Keratinocyte (primary cell): Measurements from ENCODE around the gene ARHGEF35. TPM values are rescaled to one million over a fixed set of nuclear protein-coding genes. Genes with fewer than 3 reads are reported as not detected.

Source experiments
- DNase-seq: peaks from one replicate; pipeline ENCODE4 v3.0.0-alpha.2; 2011; ENCODE audit warnings: low read depth, missing footprints, low spot score
- FAIRE-seq: peaks from 2 replicates; lab custom pipeline; 2011; peaks lifted over from hg19 to GRCh38; lab: Jason Lieb, UNC
- H2AFZ ChIP-seq: 2 replicates; pipeline ENCODE4 v1.6.0; 2012; ENCODE audit warnings: low read length, control low read depth, inconsistent platforms; ENCODE audit not compliant: control insufficient read depth
- H3K27ac ChIP-seq: 2 replicates; pipeline ENCODE4 v1.5.1; 2011; ENCODE audit warnings: low read length; ENCODE audit not compliant: control insufficient read depth, insufficient read depth
- H3K27me3 ChIP-seq: 3 replicates; pipeline ENCODE4 v1.6.0; 2011; ENCODE audit warnings: low read length; ENCODE audit not compliant: control insufficient read depth, insufficient read depth; ENCODE audit errors: extremely low read depth
- H3K36me3 ChIP-seq, 2 experiments: 2 replicates in 1 of 2; 3 replicates in 1 of 2; pipeline ENCODE4 v1.5.1; 2011; ENCODE audit warnings: low read length in 2 of 2, mild to moderate bottlenecking in 1 of 2; ENCODE audit not compliant: control insufficient read depth in 2 of 2, insufficient read depth in 2 of 2; ENCODE audit errors: extremely low read depth in 1 of 2
- H3K4me1 ChIP-seq: 3 replicates; pipeline ENCODE4 v1.5.1; 2011; ENCODE audit warnings: low read length; ENCODE audit not compliant: control insufficient read depth, insufficient read depth; ENCODE audit errors: extremely low read depth
- H3K4me2 ChIP-seq: 3 replicates; pipeline ENCODE4 v1.6.0; 2011; ENCODE audit warnings: low read depth, low read length; ENCODE audit not compliant: control insufficient read depth, insufficient read depth; ENCODE audit errors: extremely low read depth
- H3K4me3 ChIP-seq, 3 experiments: fragments of 200-600 bp in 1 of 3; sonication (generic) in 1 of 3; 2 replicates in 2 of 3; 3 replicates in 1 of 3; pipeline ENCODE4 v1.5.1; 2011 to 2016; ENCODE audit warnings: low read length in 3 of 3, mild to moderate bottlenecking in 3 of 3, control low read depth in 2 of 3, inconsistent platforms in 1 of 3, low read depth in 1 of 3, mixed read lengths in 1 of 3, mixed run types in 1 of 3, moderate library complexity in 1 of 3; ENCODE audit not compliant: control insufficient read depth in 2 of 3, insufficient read depth in 2 of 3; ENCODE audit errors: extremely low read depth in 1 of 3
- H3K79me2 ChIP-seq: 2 replicates; pipeline ENCODE4 v1.6.0; 2012; ENCODE audit warnings: low read length; ENCODE audit not compliant: control insufficient read depth, insufficient read depth
- H3K9ac ChIP-seq: 3 replicates; pipeline ENCODE4 v1.6.0; 2011; ENCODE audit warnings: low read length; ENCODE audit not compliant: control insufficient read depth, insufficient read depth; ENCODE audit errors: extremely low read depth
- H3K9me1 ChIP-seq: 3 replicates; pipeline ENCODE4 v1.6.0; 2011; ENCODE audit warnings: low read length; ENCODE audit not compliant: control insufficient read depth, insufficient read depth; ENCODE audit errors: extremely low read depth
- H3K9me3 ChIP-seq: 2 replicates; pipeline ENCODE4 v1.5.1; 2012; ENCODE audit warnings: low read depth, low read length; ENCODE audit not compliant: control insufficient read depth
- H4K20me1 ChIP-seq: 3 replicates; pipeline ENCODE4 v1.6.0; 2011; ENCODE audit warnings: low read length; ENCODE audit not compliant: control insufficient read depth, insufficient read depth; ENCODE audit errors: extremely low read depth
- EZH2 ChIP-seq: IDR thresholded peaks from one replicate; pipeline ENCODE4 v1.6.1; 2012; ENCODE audit warnings: inconsistent platforms, mild to moderate bottlenecking, low read length, moderate library complexity
- dilution Hi-C: fragments of 300-500 bp; cut with MboI; formaldehyde crosslinking; loops from one replicate; pipeline ENCODE4 v1.7.0; 2020; ENCODE audit warnings: low sequenced_read_pairs; ENCODE audit not compliant: extremely low pct_ligation_motif_present
- polyA plus RNA-seq, 5 experiments: library from polyadenylated mRNA; depleted of rRNA in 3 of 5; stranded (reverse) in 3 of 5; stranded (forward) in 1 of 5; unstranded in 1 of 5; fragments of >200 nt; gene quantifications; 1 replicate in 1 of 5; 2 replicates in 3 of 5; 3 replicates in 1 of 5; pipeline versions ENCODE4 v1.2.1 to v1.2.3, GENCODE V29; 2011 to 2012; ENCODE audit warnings: missing spikeins in 2 of 5, low read depth in 1 of 5, low replicate concordance in 1 of 5
- TF ChIP-seq, protein P1 (sequence below), 3 experiments: IDR thresholded peaks in 1 of 3; conservative IDR thresholded peaks in 1 of 3; optimal IDR thresholded peaks in 1 of 3; 2 replicates in 2 of 3; 3 replicates in 1 of 3; pipeline versions ENCODE3 to v1.5.1; 2011; ENCODE audit warnings: low read length in 3 of 3, mild to moderate bottlenecking in 3 of 3, moderate library complexity in 2 of 3, control low read depth in 1 of 3, inconsistent platforms in 1 of 3; ENCODE audit not compliant: insufficient read depth in 2 of 3; ENCODE audit errors: extremely low read depth in 1 of 3

Gene ARHGEF35
- polyA plus RNA-seq, 1 donor (not counting 4 experiments of a cell fraction or from before 2014, with no cell fraction given): 12.2 TPM

DNA sequence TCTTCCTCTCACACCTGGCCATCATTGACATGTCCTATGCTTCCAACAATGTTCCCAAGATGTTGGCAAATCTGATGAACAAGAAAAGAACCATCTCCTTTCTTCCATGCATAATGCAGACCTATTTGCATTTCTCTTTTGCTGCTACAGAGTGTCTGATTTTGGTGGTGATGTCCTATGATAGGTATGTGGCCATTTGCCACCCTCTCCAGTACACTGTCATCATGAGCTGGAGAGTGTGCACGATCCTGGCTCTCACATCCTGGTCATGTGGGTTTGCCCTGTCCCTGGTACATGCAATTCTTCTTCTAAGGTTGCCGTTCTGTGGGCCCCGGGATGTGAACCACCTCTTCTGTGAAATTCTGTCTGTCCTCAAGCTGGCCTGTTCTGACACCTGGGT lies 53.4 kb downstream of the ARHGEF35 start:
- DNase-seq: no peak

DNA sequence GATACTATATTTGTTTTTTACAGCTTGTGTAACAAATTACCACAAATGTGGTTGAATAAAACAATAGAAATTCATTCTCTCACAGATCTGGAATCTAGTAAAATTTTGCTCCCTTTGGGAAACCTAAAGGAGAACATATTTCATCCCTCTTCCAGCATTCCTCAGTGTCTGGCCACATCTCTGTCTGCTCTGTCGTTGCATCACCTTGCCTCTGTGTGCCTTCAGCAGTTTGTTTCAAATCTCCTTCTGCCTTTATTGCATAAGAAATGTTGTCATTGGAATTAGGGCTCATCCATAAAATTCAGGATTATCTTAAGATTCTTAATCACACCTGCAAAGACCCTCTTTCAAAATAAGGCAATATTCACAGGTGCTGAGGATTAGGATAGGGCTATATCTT lies 58.1 kb downstream of the ARHGEF35 start:
- dilution Hi-C loops: no loop called here
- Histone ChIP-seq H3K9me3 (no peaks in the 10 kb centered on the region), H3K79me2 (no peaks in the 10 kb centered on the region), H3K4me2 (no peak overlapping the region), H3K4me1 (no peaks in the 10 kb centered on the region), H3K36me3 (no peaks in the 10 kb centered on the region), H3K27ac (no peak overlapping the region), H3K9me1 (no peaks in the 10 kb centered on the region), H4K20me1 (no peaks in the 10 kb centered on the region), H3K9ac (no peak overlapping the region), H3K27me3 (no peaks in the 10 kb centered on the region), H3K4me3 (no peak overlapping the region), H2AFZ (no peak overlapping the region)
- FAIRE-seq (no peak), DNase-seq (no peak)
- TF ChIP-seq, protein P1, sequence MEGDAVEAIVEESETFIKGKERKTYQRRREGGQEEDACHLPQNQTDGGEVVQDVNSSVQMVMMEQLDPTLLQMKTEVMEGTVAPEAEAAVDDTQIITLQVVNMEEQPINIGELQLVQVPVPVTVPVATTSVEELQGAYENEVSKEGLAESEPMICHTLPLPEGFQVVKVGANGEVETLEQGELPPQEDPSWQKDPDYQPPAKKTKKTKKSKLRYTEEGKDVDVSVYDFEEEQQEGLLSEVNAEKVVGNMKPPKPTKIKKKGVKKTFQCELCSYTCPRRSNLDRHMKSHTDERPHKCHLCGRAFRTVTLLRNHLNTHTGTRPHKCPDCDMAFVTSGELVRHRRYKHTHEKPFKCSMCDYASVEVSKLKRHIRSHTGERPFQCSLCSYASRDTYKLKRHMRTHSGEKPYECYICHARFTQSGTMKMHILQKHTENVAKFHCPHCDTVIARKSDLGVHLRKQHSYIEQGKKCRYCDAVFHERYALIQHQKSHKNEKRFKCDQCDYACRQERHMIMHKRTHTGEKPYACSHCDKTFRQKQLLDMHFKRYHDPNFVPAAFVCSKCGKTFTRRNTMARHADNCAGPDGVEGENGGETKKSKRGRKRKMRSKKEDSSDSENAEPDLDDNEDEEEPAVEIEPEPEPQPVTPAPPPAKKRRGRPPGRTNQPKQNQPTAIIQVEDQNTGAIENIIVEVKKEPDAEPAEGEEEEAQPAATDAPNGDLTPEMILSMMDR (optimal IDR thresholded peaks at IDR 0.05 in 1 of 3, IDR thresholded peaks at IDR 0.05 in 1 of 3, conservative IDR thresholded peaks at IDR 0.05 in 1 of 3; ENCODE audit: extremely low read depth in 1 of 3, insufficient read depth in 2 of 3, low read length in 3 of 3): no peak
- no peak for TF ChIP-seq EZH2

More for the DNA sequence above, 53.4 kb downstream of the ARHGEF35 start:
- H3K9me1 ChIP-seq: no peaks in the 10 kb centered on the region
- H3K9me3 ChIP-seq: no peaks in the 10 kb centered on the region
- no peaks in the 10 kb centered on the region for H3K27me3 ChIP-seq
- TF ChIP-seq, protein P1 (optimal IDR thresholded peaks at IDR 0.05 in 1 of 3, IDR thresholded peaks at IDR 0.05 in 1 of 3, conservative IDR thresholded peaks at IDR 0.05 in 1 of 3; ENCODE audit: extremely low read depth in 1 of 3, insufficient read depth in 2 of 3, low read length in 3 of 3): no peak
- TF ChIP-seq EZH2: no peak
- FAIRE-seq: no peak
- no peaks in the 10 kb centered on the region for H4K20me1 ChIP-seq
- no peak overlapping the region for H3K9ac ChIP-seq
- H3K4me1 ChIP-seq: no peaks in the 10 kb centered on the region
- H3K27ac ChIP-seq: no peak overlapping the region
- no peak overlapping the region for H3K4me3 ChIP-seq
- no peak overlapping the region for H3K4me2 ChIP-seq
- no peaks in the 10 kb centered on the region for H3K79me2 ChIP-seq
- H3K36me3 ChIP-seq: no peaks in the 10 kb centered on the region
- no peak overlapping the region for H2AFZ ChIP-seq
- dilution Hi-C loops: no loop called here

Other genes with a start within 250 kb of the ARHGEF35 start
- gene OR2F1, start 241.0 kb downstream of the ARHGEF35 start, polyA plus RNA-seq: not detected in 3 replicates
- gene OR6B1, start 195.5 kb downstream of the ARHGEF35 start, polyA plus RNA-seq: not detected in 3 replicates
- gene OR2A5, start 146.9 kb downstream of the ARHGEF35 start, polyA plus RNA-seq: not detected in 3 replicates
- not detected in 3 replicates for gene OR2A25, start 126.0 kb downstream of the ARHGEF35 start, polyA plus RNA-seq
- gene OR2A12, start 109.6 kb downstream of the ARHGEF35 start, polyA plus RNA-seq: not detected in 3 replicates
- gene OR2A2, start 86.2 kb downstream of the ARHGEF35 start, polyA plus RNA-seq: not detected in 3 replicates
- not detected in 3 replicates for gene OR2A14, start 72.7 kb downstream of the ARHGEF35 start, polyA plus RNA-seq
- 3.0 to 6.6 TPM (median 5.9 TPM) in 3 replicates for gene CTAGE4, start 12.4 kb downstream of the ARHGEF35 start, polyA plus RNA-seq
- not detected in 3 replicates for gene OR2A42, start 43.8 kb upstream of the ARHGEF35 start, polyA plus RNA-seq
- 3.6 to 5.5 TPM (median 5.5 TPM) in 3 replicates for gene OR2A7, start 69.0 kb upstream of the ARHGEF35 start, polyA plus RNA-seq
- 0.50 to 0.88 TPM (median 0.52 TPM) in 3 replicates for gene CTAGE8, start 73.5 kb upstream of the ARHGEF35 start, polyA plus RNA-seq
- not detected in 3 replicates for gene OR2A1, start 116.6 kb upstream of the ARHGEF35 start, polyA plus RNA-seq
- gene ARHGEF5, start 159.6 kb upstream of the ARHGEF35 start, polyA plus RNA-seq: 24.2 to 41.0 TPM (median 24.7 TPM) in 3 replicates
- not detected in 3 replicates for gene NOBOX, start 207.9 kb upstream of the ARHGEF35 start, polyA plus RNA-seq